Mesenchymal stem cell (in vitro differentiated cells and primary cell): ENCODE data around the gene HDGF.

Source experiments
- DNase-seq: peaks from one replicate; pipeline ENCODE4 v3.0.0-alpha.2; 2013
- H2AFZ ChIP-seq: one replicate; pipeline ENCODE4 v1.6.1; 2013; ENCODE audit warnings: low read depth, mild to moderate bottlenecking, control low read depth, inconsistent platforms, low read length, moderate library complexity
- H2AK5ac ChIP-seq: 2 replicates; pipeline ENCODE4 v1.6.1; 2013; ENCODE audit warnings: low read length, moderate library complexity, mild to moderate bottlenecking, inconsistent platforms; ENCODE audit not compliant: severe bottlenecking
- H2BK120ac ChIP-seq: one replicate; pipeline ENCODE4 v1.6.1; 2013; ENCODE audit warnings: low read depth, mild to moderate bottlenecking, inconsistent platforms, low read length, moderate library complexity
- H2BK12ac ChIP-seq, 2 experiments: one replicate each; pipeline ENCODE4 v1.6.1; 2013; ENCODE audit warnings: inconsistent platforms in 2 of 2, low read length in 2 of 2, mild to moderate bottlenecking in 2 of 2, moderate library complexity in 2 of 2, control low read depth in 1 of 2
- H2BK15ac ChIP-seq: one replicate; pipeline ENCODE4 v1.6.1; 2013; ENCODE audit warnings: mild to moderate bottlenecking, low read depth, inconsistent platforms; ENCODE audit not compliant: poor library complexity, severe bottlenecking
- H2BK5ac ChIP-seq: 2 replicates; pipeline ENCODE4 v1.6.1; 2013; ENCODE audit warnings: low read depth, mild to moderate bottlenecking, low read length, control low read depth, inconsistent platforms; ENCODE audit not compliant: poor library complexity, severe bottlenecking
- H3K14ac ChIP-seq, 2 experiments: one replicate each; pipeline ENCODE4 v1.6.1; 2013; ENCODE audit warnings: inconsistent platforms in 2 of 2, low read length in 2 of 2, control low read depth in 1 of 2, mild to moderate bottlenecking in 1 of 2, moderate library complexity in 1 of 2
- H3K18ac ChIP-seq, 2 experiments: one replicate each; pipeline ENCODE4 v1.6.1; 2013; ENCODE audit warnings: inconsistent platforms in 2 of 2, low read length in 2 of 2, control low read depth in 1 of 2, low read depth in 1 of 2, mild to moderate bottlenecking in 1 of 2
- H3K23ac ChIP-seq, 2 experiments: one replicate each; pipeline ENCODE4 v1.6.1; 2013; ENCODE audit warnings: inconsistent platforms in 2 of 2, low read length in 2 of 2, mild to moderate bottlenecking in 2 of 2, moderate library complexity in 2 of 2, control low read depth in 1 of 2
- H3K27ac ChIP-seq: 2 replicates; pipeline ENCODE4 v1.5.1; 2013; ENCODE audit warnings: mild to moderate bottlenecking, moderate library complexity, low read length, control low read depth, inconsistent platforms; ENCODE audit not compliant: poor library complexity, severe bottlenecking
- H3K27me3 ChIP-seq, 2 experiments: 2 replicates each; pipeline versions ENCODE4 v1.6.1 to v1.7.0; 2013; ENCODE audit warnings: low read length in 2 of 2, mild to moderate bottlenecking in 2 of 2, moderate library complexity in 2 of 2, control low read depth in 1 of 2, inconsistent platforms in 1 of 2; ENCODE audit not compliant: control insufficient read depth in 1 of 2, insufficient read depth in 1 of 2
- H3K36me3 ChIP-seq, 2 experiments: 2 replicates each; pipeline versions ENCODE4 v1.6.1 to v1.7.0; 2013; ENCODE audit warnings: low read length in 2 of 2, control low read depth in 1 of 2, inconsistent platforms in 1 of 2, low read depth in 1 of 2, mild to moderate bottlenecking in 1 of 2; ENCODE audit not compliant: insufficient read depth in 2 of 2, control insufficient read depth in 1 of 2
- H3K4ac ChIP-seq, 2 experiments: one replicate each; pipeline ENCODE4 v1.6.1; 2013; ENCODE audit warnings: inconsistent platforms in 2 of 2, low read length in 2 of 2, mild to moderate bottlenecking in 2 of 2, moderate library complexity in 2 of 2, control low read depth in 1 of 2, low read depth in 1 of 2
- H3K4me1 ChIP-seq: 2 replicates; pipeline ENCODE4 v1.6.1; 2013; ENCODE audit warnings: low read depth, low read length, control low read depth; ENCODE audit not compliant: control insufficient read depth, insufficient read depth
- H3K4me2 ChIP-seq: 2 replicates; pipeline ENCODE4 v1.6.1; 2013; ENCODE audit warnings: low read length, mild to moderate bottlenecking, inconsistent platforms; ENCODE audit not compliant: poor library complexity, severe bottlenecking
- H3K4me3 ChIP-seq, 2 experiments: 2 replicates each; pipeline versions ENCODE4 v1.5.1 to v1.7.0; 2013; ENCODE audit warnings: low read length in 2 of 2, mild to moderate bottlenecking in 2 of 2, control low read depth in 1 of 2, low read depth in 1 of 2; ENCODE audit not compliant: insufficient read depth in 1 of 2
- H3K79me1 ChIP-seq: replicated peaks from 2 replicates; pipeline ENCODE4 v1.6.1; 2013; ENCODE audit warnings: mild to moderate bottlenecking, control low read depth, low read length, inconsistent platforms; ENCODE audit not compliant: poor library complexity, severe bottlenecking
- H3K9ac ChIP-seq: 2 replicates; pipeline ENCODE4 v1.7.0; 2013; ENCODE audit warnings: mild to moderate bottlenecking, low read length, moderate library complexity
- H3K9me3 ChIP-seq: 2 replicates; pipeline ENCODE4 v1.7.0; 2013; ENCODE audit warnings: mild to moderate bottlenecking, low read length; ENCODE audit not compliant: control insufficient read depth
- H4K8ac ChIP-seq: one replicate; pipeline ENCODE4 v1.6.1; 2013; ENCODE audit warnings: inconsistent platforms, mild to moderate bottlenecking, low read length, moderate library complexity
- H4K91ac ChIP-seq: one replicate; pipeline ENCODE4 v1.6.1; 2013; ENCODE audit warnings: mild to moderate bottlenecking, low read length, inconsistent platforms
- WGBS: methylation state at CpG from one replicate; pipeline ENCODE4 v1.1.7; 2013; ENCODE audit warnings: mixed read lengths; 5-methylcytosine and 5-hydroxymethylcytosine counted together

Gene HDGF

DNA sequence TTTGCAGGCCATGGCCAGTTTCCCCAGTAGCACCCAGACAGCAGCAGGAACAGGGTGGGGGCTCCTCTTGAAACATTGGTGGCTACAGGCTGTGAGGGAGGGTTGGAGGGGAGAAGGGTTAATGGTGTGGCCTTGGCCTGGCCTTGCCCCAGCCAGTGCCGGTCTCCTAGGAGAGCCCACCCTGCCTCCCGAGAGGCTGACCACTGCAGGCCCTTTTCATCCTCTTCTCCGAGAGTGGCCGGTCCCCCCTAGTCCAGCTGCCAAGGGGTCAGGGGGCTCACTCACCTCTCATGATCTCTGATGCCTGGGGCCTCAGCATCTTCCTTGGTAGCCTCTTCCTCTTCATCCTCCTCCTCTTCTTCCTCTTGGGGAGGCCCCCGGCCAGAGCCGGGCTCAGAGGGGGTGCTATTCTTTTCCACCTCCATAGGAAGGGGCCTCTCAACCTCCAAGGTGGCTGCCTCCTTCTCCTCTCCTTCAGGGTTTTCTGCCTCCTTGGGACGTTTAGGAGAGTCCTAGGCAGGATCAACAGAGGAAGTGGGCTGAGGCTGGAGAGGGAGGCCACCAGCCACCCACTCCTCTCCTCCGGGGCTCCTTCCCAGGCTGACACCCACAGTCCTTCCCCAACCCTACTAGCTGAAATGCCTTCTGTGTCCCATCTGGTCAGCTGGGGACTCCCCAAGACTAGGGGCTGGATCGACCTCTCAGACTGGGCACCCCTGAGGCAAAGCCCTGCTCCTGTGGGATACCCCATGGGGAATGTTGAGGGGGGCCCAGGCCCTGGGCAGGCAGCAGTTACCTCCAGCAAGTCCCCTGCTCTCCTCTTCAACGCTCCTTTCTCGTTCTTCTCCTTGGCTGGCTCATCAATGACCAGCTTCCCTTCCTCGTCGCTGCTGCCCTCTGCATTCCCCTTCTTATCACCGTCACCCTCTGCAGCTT is 7.8 kb downstream of the HDGF start:
- H2BK120ac ChIP-seq, result no peak overlapping the region

DNA sequence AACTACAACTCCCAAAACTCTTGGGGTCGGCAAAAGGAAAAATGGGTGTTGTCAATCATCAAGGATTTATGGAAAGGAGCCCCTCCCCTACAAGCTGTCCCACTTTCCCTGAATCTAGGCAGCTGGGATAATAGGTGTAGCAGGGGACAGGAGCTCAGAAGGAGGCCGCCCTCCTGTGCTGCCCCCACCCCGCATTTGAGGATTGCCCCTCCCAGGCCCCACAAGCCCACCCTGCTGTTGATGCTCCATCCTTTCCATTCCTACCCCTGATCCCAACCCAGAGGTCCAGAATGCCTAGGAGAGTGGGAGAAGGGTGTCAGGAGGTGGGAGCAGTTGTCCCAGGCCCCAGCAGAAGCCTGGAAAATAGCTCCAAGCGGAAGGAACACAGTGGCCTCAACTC is 8.7 kb downstream of the HDGF start:
- no peak overlapping the region for H2BK15ac ChIP-seq
- 100% methylated on average over 2 of the region's 4 CpGs for WGBS
- H3K4ac ChIP-seq, result no peak overlapping the region

More for the DNA sequence above, 7.8 kb downstream of the HDGF start:
- Histone ChIP-seq H3K4ac (no peak overlapping the region), H2BK12ac (no peak overlapping the region), H3K18ac (no peak overlapping the region), H3K4me1 (peaks cover 32% of the 10 kb centered on the region), H3K4me2 (no peak overlapping the region), H3K4me3 (no peak overlapping the region), H4K91ac (no peak overlapping the region), H3K27ac (no peak overlapping the region), H4K8ac (no peak overlapping the region), H3K9me3 (no peaks in the 10 kb centered on the region), H3K23ac (no peak overlapping the region), H3K14ac (no peak overlapping the region), H2BK5ac (no peak overlapping the region), H3K36me3 (peaks cover 32 to 44% of the 10 kb centered on the region in 2 experiments), H3K79me1 (peaks cover 10% of the 10 kb centered on the region), H3K27me3 (no peaks in the 10 kb centered on the region), H3K9ac (peak overlapping the region; percentile 34), H2BK15ac (no peak overlapping the region), H2AK5ac (no peak overlapping the region), H2AFZ (no peak overlapping the region)
- WGBS, result 94% methylated on average over 13 of the region's 14 CpGs
- no peak for DNase-seq

DNA sequence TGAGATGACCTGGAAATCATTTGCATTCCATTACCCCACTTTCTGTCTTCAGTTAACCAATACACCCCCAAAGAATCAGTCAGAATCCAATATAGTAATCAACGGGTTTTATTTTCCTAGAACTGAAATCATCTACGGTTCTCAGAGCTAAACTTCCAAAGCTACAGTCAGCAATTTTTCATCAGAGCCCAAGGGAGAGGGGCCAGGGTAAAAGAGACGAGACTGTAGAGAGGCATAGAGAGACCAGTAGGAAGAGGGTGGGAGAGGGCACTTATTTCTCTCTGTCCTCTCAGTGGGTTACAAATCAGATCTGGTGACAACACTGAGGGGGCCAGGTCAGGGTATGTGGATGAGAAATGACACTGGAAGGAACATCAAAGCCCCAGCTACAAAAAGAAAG is 9.5 kb downstream of the HDGF start:
- H3K9ac ChIP-seq, result peak overlapping the region; percentile 74
- peak overlapping the region; percentile 22 for H3K27ac ChIP-seq
- H2AK5ac ChIP-seq, result peak overlapping the region; percentile 32
- no peak overlapping the region for H4K91ac ChIP-seq
- H3K79me1 ChIP-seq, result peaks cover 18% of the 10 kb centered on the region
- H2BK15ac ChIP-seq, result no peak overlapping the region
- H2BK12ac ChIP-seq, result no peak overlapping the region
- H3K4me2 ChIP-seq, result no peak overlapping the region
- no peaks in the 10 kb centered on the region for H3K27me3 ChIP-seq
- H2AFZ ChIP-seq, result no peak overlapping the region
- no peak overlapping the region for H2BK5ac ChIP-seq
- H3K9me3 ChIP-seq, result no peaks in the 10 kb centered on the region
- H3K14ac ChIP-seq, result no peak overlapping the region
- no peak overlapping the region for H4K8ac ChIP-seq
- 100% methylated on average over 2 of the region's 3 CpGs for WGBS
- H3K4me1 ChIP-seq, result peaks cover 20% of the 10 kb centered on the region
- no peak overlapping the region for H3K18ac ChIP-seq
- H3K4ac ChIP-seq, result no peak overlapping the region
- no peak overlapping the region for H3K4me3 ChIP-seq
- no peak overlapping the region for H2BK120ac ChIP-seq
- DNase-seq, result no peak
- peaks cover 47 to 60% of the 10 kb centered on the region in 2 experiments for H3K36me3 ChIP-seq
- no peak overlapping the region for H3K23ac ChIP-seq

More for the DNA sequence above, 8.7 kb downstream of the HDGF start:
- Histone ChIP-seq H3K27me3 (no peaks in the 10 kb centered on the region), H2AK5ac (no peak overlapping the region), H3K36me3 (peaks cover 39 to 52% of the 10 kb centered on the region in 2 experiments), H2BK5ac (no peak overlapping the region), H4K8ac (no peak overlapping the region), H3K14ac (no peak overlapping the region), H3K79me1 (peaks cover 17% of the 10 kb centered on the region), H3K23ac (no peak overlapping the region), H3K18ac (no peak overlapping the region), H3K9me3 (no peaks in the 10 kb centered on the region), H2BK120ac (no peak overlapping the region), H4K91ac (no peak overlapping the region), H2BK12ac (no peak overlapping the region), H3K4me2 (no peak overlapping the region), H3K9ac (no peak overlapping the region), H2AFZ (no peak overlapping the region), H3K4me3 (no peak overlapping the region), H3K27ac (no peak overlapping the region), H3K4me1 (peaks cover 24% of the 10 kb centered on the region)
- DNase-seq, result no peak

DNA sequence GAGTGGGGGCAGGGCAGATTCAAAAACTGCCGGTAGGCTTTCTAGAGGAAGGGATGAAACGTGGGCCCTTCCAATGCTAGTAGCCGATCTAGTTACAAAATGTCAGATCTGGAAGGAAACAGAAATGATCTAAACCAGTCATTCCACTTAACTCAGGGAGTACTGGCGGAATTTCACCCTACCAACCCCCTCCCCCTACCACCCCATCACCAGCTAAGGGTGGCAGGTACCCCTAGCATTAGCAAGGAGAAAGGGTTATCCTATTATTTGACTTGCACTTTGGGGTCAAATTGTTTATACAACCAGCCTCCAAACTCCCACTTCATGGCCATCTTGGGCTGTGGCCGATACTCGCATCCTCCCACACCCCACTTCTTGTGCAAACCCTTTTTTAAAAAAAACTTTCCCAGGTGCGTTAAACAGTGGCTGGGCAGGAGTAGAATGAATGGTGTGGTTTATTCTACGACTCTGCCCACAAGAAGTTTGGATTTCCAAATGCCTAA is 9.9 kb downstream of the HDGF start:
- no peaks in the 10 kb centered on the region for H3K27me3 ChIP-seq
- H3K9me3 ChIP-seq, result no peaks in the 10 kb centered on the region
- H3K79me1 ChIP-seq, result peaks cover 19% of the 10 kb centered on the region
- H3K4me2 ChIP-seq, result peak overlapping the region; percentile 31
- peaks cover 20% of the 10 kb centered on the region for H3K4me1 ChIP-seq
- no peak overlapping the region for H2AFZ ChIP-seq
- 62% methylated on average over 6 of the region's 8 CpGs for WGBS
- DNase-seq, result no peak
- H4K8ac ChIP-seq, result peak overlapping the region; percentile 91
- H2BK15ac ChIP-seq, result no peak overlapping the region
- H3K18ac ChIP-seq, result peak overlapping the region in 1 of 2 experiments; percentile 16
- H3K23ac ChIP-seq, result peak overlapping the region in 1 of 2 experiments; percentile 67
- peak overlapping the region in 1 of 2 experiments; percentile 52 for H3K4me3 ChIP-seq
- no peak overlapping the region for H2BK120ac ChIP-seq
- H2BK5ac ChIP-seq, result no peak overlapping the region
- peak overlapping the region; percentile 66 for H4K91ac ChIP-seq
- no peak overlapping the region for H3K14ac ChIP-seq
- peak overlapping the region in 1 of 2 experiments; percentile 17 for H2BK12ac ChIP-seq
- H3K4ac ChIP-seq, result peak overlapping the region in 1 of 2 experiments; percentile 71
- peak overlapping the region; percentile 94 for H2AK5ac ChIP-seq
- H3K9ac ChIP-seq, result peak overlapping the region; percentile 74
- H3K36me3 ChIP-seq, result peaks cover 52 to 65% of the 10 kb centered on the region in 2 experiments
- peak overlapping the region; percentile 72 for H3K27ac ChIP-seq
